Lower lobe of right lung (tissue), 2 donors: ENCODE results near the gene ANKRD10. TPM values are rescaled to one million over a fixed set of nuclear protein-coding genes. Genes with fewer than 3 reads are reported as not detected.

Experiments
- ATAC-seq, 2 donors: fragments of 200-7000 bp; cut with Tn5 transposase; one replicate each; pipeline ENCODE4 v1.9.1; 2020 to 2022; ENCODE audit warnings: mild to moderate bottlenecking in 2 of 2, moderate library complexity in 2 of 2
- DNase-seq: peaks from one replicate; pipeline ENCODE4 v3.0.0-alpha.2; 2020
- H3K27ac ChIP-seq: fragments of 200-600 bp; one replicate; pipeline ENCODE4 v1.8.0; 2022
- H3K27me3 ChIP-seq: fragments of 200-600 bp; one replicate; pipeline ENCODE4 v1.8.0; 2022; ENCODE audit warnings: low read depth
- H3K36me3 ChIP-seq: fragments of 200-600 bp; one replicate; pipeline ENCODE4 v1.8.0; 2022; ENCODE audit warnings: mild to moderate bottlenecking
- H3K4me1 ChIP-seq: fragments of 200-600 bp; one replicate; pipeline ENCODE4 v1.8.0; 2022
- H3K4me3 ChIP-seq: fragments of 200-600 bp; one replicate; pipeline ENCODE4 v1.8.0; 2022; ENCODE audit warnings: mild to moderate bottlenecking
- H3K9me3 ChIP-seq: fragments of 200-600 bp; one replicate; pipeline ENCODE4 v1.8.0; 2022
- CTCF ChIP-seq: fragments of 200-600 bp; IDR thresholded peaks from one replicate; pipeline ENCODE4 v1.8.0; 2022; ENCODE audit warnings: antibody characterized with exemption, mild to moderate bottlenecking
- intact Hi-C: fragments of 100-400 bp; cut with DNase I; formaldehyde crosslinking; loops from one replicate; pipeline ENCODE4 v1.11.0; 2022
- total RNA-seq: library from RNA; stranded (reverse); fragmentation: NEBNext Ultra II Directional; extraction: Animal tissue kit (Norgen Biotek cat#: 25700); gene quantifications from one replicate; pipeline ENCODE4 v1.2.1, GENCODE V29; 2021
- donor health status: DM: no; HTN: yes; CAD: no; lungs with severe emphysema.

The ANKRD10 gene
- total RNA-seq, 1 donor from 2014 or later, result 132 TPM

- no peak for ATAC-seq
- TF ChIP-seq CTCF, result no peak
- H3K27ac ChIP-seq, result no peak overlapping the region
- H3K27me3 ChIP-seq, result no peaks in the 10 kb centered on the region
- peak overlapping the region; percentile 98 for H3K4me3 ChIP-seq
- intact Hi-C loops, result no loop called here
- no peaks in the 10 kb centered on the region for H3K9me3 ChIP-seq
- peaks cover 75% of the 10 kb centered on the region for H3K4me1 ChIP-seq
- no peak for DNase-seq
- H3K36me3 ChIP-seq, result peaks cover 23% of the 10 kb centered on the region
These were observed 3.0 kb downstream of the ANKRD10 start for GRCh38 chr13:110911880-110912279.

GRCh38 chr13:110910013-110910890 lies 4.6 kb downstream of the ANKRD10 start:
- H3K9me3 ChIP-seq, result no peaks in the 10 kb centered on the region
- ATAC-seq, result no peak
- H3K27me3 ChIP-seq, result no peaks in the 10 kb centered on the region
- H3K4me1 ChIP-seq, result peaks cover 76% of the 10 kb centered on the region
- H3K27ac ChIP-seq, result no peak overlapping the region
- no peak for DNase-seq
- no peak for TF ChIP-seq CTCF
- intact Hi-C loops, result no loop called here
- H3K36me3 ChIP-seq, result peaks cover 38% of the 10 kb centered on the region
- H3K4me3 ChIP-seq, result no peak overlapping the region

- ATAC-seq (peak in 1 of 2 donors; percentile 20), DNase-seq (no peak)
- H3K27me3 ChIP-seq, result no peaks in the 10 kb centered on the region
- H3K27ac ChIP-seq, result no peak overlapping the region
- no peak overlapping the region for H3K4me3 ChIP-seq
- peaks cover 72% of the 10 kb centered on the region for H3K4me1 ChIP-seq
- no peaks in the 10 kb centered on the region for H3K9me3 ChIP-seq
- intact Hi-C loops, result no loop called here
- peaks cover 57% of the 10 kb centered on the region for H3K36me3 ChIP-seq
- no peak for TF ChIP-seq CTCF
These were observed 6.6 kb downstream of the ANKRD10 start for GRCh38 chr13:110907951-110908898.

- Histone ChIP-seq H3K9me3 (no peaks in the 10 kb centered on the region), H3K36me3 (peaks cover 66% of the 10 kb centered on the region), H3K4me1 (peaks cover 62% of the 10 kb centered on the region), H3K27ac (no peak overlapping the region), H3K27me3 (no peaks in the 10 kb centered on the region), H3K4me3 (no peak overlapping the region)
- intact Hi-C loops, result no loop called here
- no peak for TF ChIP-seq CTCF
- ATAC-seq (no peak), DNase-seq (no peak)
These were observed 7.6 kb downstream of the ANKRD10 start for GRCh38 chr13:110907301-110907700.

GRCh38 chr13:110904748-110905147 lies 10.1 kb downstream of the ANKRD10 start:
- intact Hi-C loops, result no loop called here
- ATAC-seq, result no peak
- Histone ChIP-seq H3K4me1 (peaks cover 37% of the 10 kb centered on the region), H3K9me3 (no peaks in the 10 kb centered on the region), H3K4me3 (no peak overlapping the region), H3K27me3 (no peaks in the 10 kb centered on the region), H3K36me3 (peaks cover 68% of the 10 kb centered on the region), H3K27ac (no peak overlapping the region)
- DNase-seq, result no peak
- TF ChIP-seq CTCF, result no peak
